Small intestine (tissue), 7 donors: Measurements from ENCODE around the gene TFF1. TPM values are rescaled to one million over a fixed set of nuclear protein-coding genes. Genes with fewer than 3 reads are reported as not detected.

Experiments used
- DNase-seq, 2 donors: peaks; one replicate each; pipeline versions ENCODE4 v3.0.0 to v3.0.0-alpha.2; 2013
- FAIRE-seq: peaks from 2 replicates; lab custom pipeline; 2012; peaks lifted over from hg19 to GRCh38; lab: Jason Lieb, UNC
- H3K27ac ChIP-seq, 3 donors: one replicate each; pipeline ENCODE4 v1.5.1; 2013; ENCODE audit warnings: low read length in 2 of 3, mild to moderate bottlenecking in 2 of 3, control low read depth in 1 of 3, inconsistent platforms in 1 of 3, low read depth in 1 of 3, moderate library complexity in 1 of 3
- H3K27me3 ChIP-seq, 3 donors: one replicate each; pipeline ENCODE4 v1.6.1; 2013; ENCODE audit warnings: low read length in 3 of 3, inconsistent platforms in 1 of 3; ENCODE audit not compliant: control insufficient read depth in 3 of 3, insufficient read depth in 3 of 3
- H3K36me3 ChIP-seq, 3 donors: one replicate each; pipeline ENCODE4 v1.6.1; 2013; ENCODE audit warnings: low read length in 3 of 3, inconsistent platforms in 1 of 3, low read depth in 1 of 3, mild to moderate bottlenecking in 1 of 3, moderate library complexity in 1 of 3; ENCODE audit not compliant: control insufficient read depth in 3 of 3, insufficient read depth in 2 of 3
- H3K4me1 ChIP-seq, 3 donors: one replicate each; pipeline ENCODE4 v1.6.1; 2013; ENCODE audit warnings: low read length in 2 of 3, inconsistent platforms in 1 of 3, low read depth in 1 of 3, mild to moderate bottlenecking in 1 of 3, moderate library complexity in 1 of 3; ENCODE audit not compliant: control insufficient read depth in 3 of 3, insufficient read depth in 2 of 3
- H3K4me3 ChIP-seq, 3 donors: one replicate each; pipeline ENCODE4 v1.5.1; 2013; ENCODE audit warnings: low read length in 3 of 3, control low read depth in 1 of 3, inconsistent platforms in 1 of 3, low read depth in 1 of 3, mild to moderate bottlenecking in 1 of 3, moderate library complexity in 1 of 3
- H3K9me3 ChIP-seq, 2 donors: one replicate each; pipeline ENCODE4 v1.6.1; 2013; ENCODE audit warnings: low read depth in 1 of 2, low read length in 1 of 2; ENCODE audit not compliant: control insufficient read depth in 2 of 2, insufficient read depth in 1 of 2
- WGBS, 3 donors: extraction: QIAGEN DNeasy Blood & Tissue Kit; methylation state at CpG; one replicate each; pipeline ENCODE4 v1.1.7; 2013; 5-methylcytosine and 5-hydroxymethylcytosine counted together
- polyA plus RNA-seq, 4 donors: library from polyadenylated mRNA; stranded (reverse) in 3 of 4; unstranded in 1 of 4; fragments of 200-250 nt in 3 of 4; fragments of 120-200 nt in 1 of 4; gene quantifications; one replicate each; pipeline versions ENCODE4 v1.2.1 to v1.2.3, GENCODE V29; 2013
- donor health status: healthy with polysubstance abuse.
- donor health status: control.
- donor health status: control.
- donor health status: Bipolar disorder and iron deficiency.
- donor health status: healthy.

The TFF1 gene
- polyA plus RNA-seq, 4 donors = 14.5 to 187 (median 137) TPM

DNA sequence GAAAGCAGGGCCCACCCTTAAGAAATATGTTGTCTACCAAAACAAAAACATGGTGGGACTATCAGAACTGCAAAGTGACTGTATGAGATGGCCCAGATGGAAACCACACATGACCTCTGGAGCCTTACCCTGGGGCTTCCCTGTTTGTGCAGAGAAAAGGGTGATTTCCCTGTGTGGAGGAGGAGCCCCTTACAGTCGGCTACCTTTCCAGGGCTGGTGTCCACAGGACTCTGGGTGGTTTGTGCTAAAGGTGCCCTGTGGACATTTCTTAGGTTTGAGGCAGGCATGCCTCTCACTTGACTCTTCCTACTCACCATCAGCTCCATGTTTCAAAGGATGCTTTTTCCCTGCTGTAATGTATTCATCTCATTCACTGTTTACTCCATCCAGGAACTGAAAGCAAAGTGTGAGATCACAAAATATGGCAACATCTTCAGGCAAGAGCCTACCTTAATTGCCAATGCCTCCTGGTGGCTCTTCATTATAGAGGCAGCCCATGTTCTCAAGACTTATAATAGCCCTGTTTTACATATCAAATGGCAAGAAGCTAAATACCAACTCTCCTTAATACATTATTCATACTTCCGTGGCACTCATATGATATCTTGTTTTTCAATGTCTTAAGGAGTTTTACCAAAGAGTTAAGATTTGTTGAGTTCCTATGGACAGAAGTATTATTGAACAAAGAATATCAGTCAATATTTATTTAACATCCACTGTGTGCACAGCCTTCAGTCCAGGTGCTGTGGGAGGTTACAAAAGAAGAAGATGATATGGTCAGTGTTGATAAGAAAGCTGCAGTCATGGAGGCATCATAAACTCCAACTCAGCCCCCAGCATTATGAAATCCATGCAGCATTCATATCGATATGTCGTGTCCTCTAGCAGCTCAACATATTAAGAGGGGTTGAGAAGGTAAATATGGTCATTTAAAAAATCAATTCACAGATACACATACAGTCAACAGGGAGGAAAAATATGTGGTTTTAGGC lies 35.7 kb downstream of the TFF1 start:
- H3K27me3 ChIP-seq = no peaks in the 10 kb centered on the region
- no peaks in the 10 kb centered on the region for H3K36me3 ChIP-seq
- peak; percentile 32 to 66 for DNase-seq
- peaks cover 0 to 41% (median 0%) of the 10 kb centered on the region in 3 donors for H3K4me1 ChIP-seq
- peak overlapping the region in 1 of 3 donors; percentile 92 for H3K27ac ChIP-seq
- 83 to 90% (median 83%) methylated on average over 4 of the region's 4 CpGs for WGBS, 3 donors
- H3K4me3 ChIP-seq = no peak overlapping the region
- H3K9me3 ChIP-seq = peaks cover 0 to 6% of the 10 kb centered on the region in 2 donors
- no peak for FAIRE-seq

DNA sequence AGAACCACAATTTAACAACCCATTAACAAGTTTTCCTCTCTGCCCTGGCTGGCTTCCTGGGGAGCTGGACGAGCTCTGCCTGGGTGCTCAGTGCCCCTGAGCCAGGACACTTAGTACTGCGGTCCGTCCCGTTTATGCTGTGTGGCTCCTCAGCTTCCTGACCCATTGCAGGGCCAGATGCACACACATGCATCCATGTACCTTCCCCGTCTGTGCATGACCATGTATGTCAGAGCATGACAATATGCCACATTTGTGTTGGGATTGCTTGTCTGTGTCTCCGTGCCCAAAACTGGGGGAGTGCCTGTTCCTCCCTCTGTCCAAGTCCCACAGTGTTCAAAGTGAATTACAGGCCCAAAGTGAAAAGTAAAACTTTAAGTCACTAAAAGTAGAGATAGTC lies 41.4 kb downstream of the TFF1 start:
- WGBS, 3 donors = 84 to 88% (median 86%) methylated on average over 6 of the region's 6 CpGs
- no peak for DNase-seq

DNA sequence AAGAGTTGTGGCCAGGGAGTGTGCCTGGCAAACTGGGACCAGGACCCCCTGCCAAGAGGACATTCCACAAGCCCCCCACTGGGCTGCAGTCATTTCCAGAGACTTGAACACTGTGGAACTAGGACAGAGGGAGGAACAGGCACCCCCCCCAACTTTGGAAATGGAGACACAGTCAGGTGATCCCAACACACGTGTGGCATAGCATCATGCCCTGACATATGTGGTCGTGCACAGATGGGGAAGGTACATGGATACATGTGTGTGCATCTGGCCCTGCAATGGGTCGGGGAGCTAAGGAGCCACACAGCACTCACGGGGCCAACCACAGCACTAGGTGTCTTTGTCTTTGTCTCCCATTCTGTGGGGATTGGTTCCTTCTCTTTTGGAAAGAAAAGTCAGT lies 44.5 kb downstream of the TFF1 start:
- DNase-seq (no peak), FAIRE-seq (no peak)
- no peak overlapping the region for H3K4me3 ChIP-seq
- H3K27ac ChIP-seq = no peak overlapping the region
- peaks cover 0 to 40% (median 0%) of the 10 kb centered on the region in 3 donors for H3K4me1 ChIP-seq
- WGBS, 3 donors = 87 to 94% (median 92%) methylated on average over 4 of the region's 4 CpGs
- H3K36me3 ChIP-seq = no peaks in the 10 kb centered on the region
- H3K9me3 ChIP-seq = peaks cover 0 to 8% of the 10 kb centered on the region in 2 donors
- no peaks in the 10 kb centered on the region for H3K27me3 ChIP-seq

More for the DNA sequence above, 41.4 kb downstream of the TFF1 start:
- FAIRE-seq = no peak
- peaks cover 0 to 13% of the 10 kb centered on the region in 2 donors for H3K9me3 ChIP-seq
- no peaks in the 10 kb centered on the region for H3K36me3 ChIP-seq
- H3K4me1 ChIP-seq = peaks cover 0 to 25% (median 0%) of the 10 kb centered on the region in 3 donors
- no peak overlapping the region for H3K27ac ChIP-seq
- no peak overlapping the region for H3K4me3 ChIP-seq
- H3K27me3 ChIP-seq = no peaks in the 10 kb centered on the region

DNA sequence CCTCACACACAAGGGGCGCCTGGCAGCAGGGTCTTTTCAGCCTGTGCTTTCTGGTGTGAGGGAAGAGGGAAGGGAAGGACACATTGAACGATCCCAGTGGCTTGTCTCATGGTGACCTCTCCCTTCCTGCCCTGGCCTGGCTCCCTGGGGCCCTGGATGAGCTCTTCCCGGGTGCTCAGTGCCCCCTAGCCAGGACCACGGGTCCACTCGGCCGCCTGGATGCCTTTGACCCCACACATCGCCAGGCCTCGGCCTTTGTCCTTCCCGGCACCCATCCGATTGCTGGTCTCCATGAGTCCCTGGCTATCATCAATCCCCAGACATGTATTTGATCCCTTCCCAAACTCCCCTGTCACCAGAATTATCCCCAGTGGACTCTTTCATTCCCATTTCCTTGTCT lies 45.1 kb downstream of the TFF1 start:
- peaks cover 0 to 46% (median under 1%) of the 10 kb centered on the region in 3 donors for H3K4me1 ChIP-seq
- no peak for FAIRE-seq

DNA sequence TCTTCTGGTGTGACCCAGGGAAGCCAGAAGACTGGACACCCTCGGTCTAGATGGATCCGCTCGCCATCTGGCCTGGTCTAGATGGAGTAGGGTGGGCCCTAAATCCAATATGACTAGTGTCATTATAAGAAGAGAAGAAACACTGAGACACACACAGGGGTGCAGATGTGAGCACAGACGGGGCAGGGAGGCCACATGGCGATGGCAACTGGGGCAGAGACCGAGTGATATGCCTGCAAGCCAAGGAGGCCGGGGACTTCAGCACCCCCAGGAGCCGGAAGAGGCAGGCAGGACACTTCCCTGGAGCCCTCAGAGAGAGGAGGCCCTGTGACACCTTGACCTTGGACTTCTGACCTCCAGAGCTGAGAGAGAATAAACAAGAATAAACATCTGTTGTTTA lies 45.5 kb downstream of the TFF1 start:
- WGBS, 3 donors = 89 to 96% (median 96%) methylated on average over 8 of the region's 8 CpGs
- Histone ChIP-seq H3K4me1 (peaks cover 0 to 49% (median 2%) of the 10 kb centered on the region in 3 donors), H3K27ac (peak overlapping the region in 1 of 3 donors; percentile 72), H3K36me3 (no peaks in the 10 kb centered on the region), H3K4me3 (no peak overlapping the region), H3K27me3 (no peaks in the 10 kb centered on the region), H3K9me3 (peaks cover 0 to 8% of the 10 kb centered on the region in 2 donors)
- FAIRE-seq (no peak), DNase-seq (no peak)

More for the DNA sequence above, 45.1 kb downstream of the TFF1 start:
- 86 to 94% (median 89%) methylated on average over 9 to 10 of the region's 10 CpGs for WGBS, 3 donors
- Histone ChIP-seq H3K4me3 (no peak overlapping the region), H3K27me3 (no peaks in the 10 kb centered on the region), H3K9me3 (peaks cover 0 to 8% of the 10 kb centered on the region in 2 donors), H3K27ac (peak overlapping the region in 1 of 3 donors; percentile 72), H3K36me3 (no peaks in the 10 kb centered on the region)
- no peak for DNase-seq

DNA sequence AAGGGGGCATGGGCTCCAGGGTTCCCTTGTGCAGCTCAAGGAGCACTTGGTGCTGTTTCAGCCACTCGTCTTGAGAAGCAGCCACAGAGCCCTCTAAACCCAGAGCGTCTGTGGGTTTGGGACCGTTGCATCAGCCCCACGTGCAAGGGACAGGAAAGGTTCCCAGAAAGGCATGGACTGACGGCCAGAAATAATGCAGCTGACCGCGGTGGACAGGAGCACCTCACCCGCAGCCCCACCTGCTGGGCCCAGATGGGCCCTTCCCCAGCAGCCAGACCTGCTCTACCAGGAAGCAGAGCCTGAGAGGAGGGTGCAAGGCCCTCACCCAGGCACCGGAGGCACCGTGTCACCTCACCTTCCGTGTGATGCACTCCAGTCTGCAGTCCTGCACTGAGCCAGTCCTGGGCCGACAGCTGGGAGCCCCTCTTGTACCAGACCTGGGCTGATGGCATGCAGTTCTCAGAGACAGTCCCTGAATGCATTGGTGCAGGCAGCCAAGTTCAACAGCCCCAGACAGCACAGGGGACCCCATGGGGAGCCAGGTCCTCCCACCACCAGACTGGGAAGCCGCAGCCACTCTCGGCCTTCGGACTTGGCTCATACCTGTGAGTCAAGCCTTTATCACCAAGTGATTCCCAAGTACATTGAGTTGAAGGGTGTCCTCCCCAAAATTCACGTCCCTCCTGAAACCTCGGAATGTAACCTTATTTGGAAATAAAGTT lies 46.3 kb downstream of the TFF1 start:
- DNase-seq = peak; percentile 39 to 58
- no peaks in the 10 kb centered on the region for H3K27me3 ChIP-seq
- H3K4me3 ChIP-seq = peak overlapping the region in 1 of 3 donors; percentile 8
- peak overlapping the region in 1 of 3 donors; percentile 72 for H3K27ac ChIP-seq
- H3K4me1 ChIP-seq = peaks cover 2 to 57% (median 4%) of the 10 kb centered on the region in 3 donors
- 53 to 67% (median 55%) methylated on average over 17 of the region's 17 CpGs for WGBS, 3 donors
- peaks cover 0 to 3% of the 10 kb centered on the region in 2 donors for H3K9me3 ChIP-seq
- no peak for FAIRE-seq
- H3K36me3 ChIP-seq = no peaks in the 10 kb centered on the region

DNA sequence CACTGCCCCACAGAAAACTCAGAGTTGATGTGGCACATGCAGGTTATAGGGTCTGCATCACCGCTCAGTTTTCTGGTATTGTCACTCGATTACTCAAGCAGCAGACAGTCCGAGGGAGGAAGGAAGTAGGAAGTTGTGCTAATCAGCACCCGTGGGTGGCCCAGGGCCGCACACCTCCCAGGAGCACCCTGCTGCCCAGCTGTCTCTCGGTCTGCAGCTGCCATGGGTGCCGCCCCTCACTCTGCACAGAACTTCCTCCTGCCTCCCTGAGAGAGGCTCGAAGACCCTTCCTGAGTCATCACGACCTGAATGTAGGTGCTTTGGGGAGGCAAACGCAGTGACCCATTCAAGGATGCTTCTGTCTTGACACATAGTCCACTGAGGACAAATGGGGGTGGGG lies 47.0 kb downstream of the TFF1 start:
- no peaks in the 10 kb centered on the region for H3K36me3 ChIP-seq
- DNase-seq = peak in 1 of 2 donors; percentile 53
- WGBS, 3 donors = 33 to 39% (median 39%) methylated on average over 10 of the region's 10 CpGs
- no peak for FAIRE-seq
- peaks cover 2 to 63% (median 5%) of the 10 kb centered on the region in 3 donors for H3K4me1 ChIP-seq
- H3K9me3 ChIP-seq = no peaks in the 10 kb centered on the region
- H3K27me3 ChIP-seq = no peaks in the 10 kb centered on the region
- peak overlapping the region in 1 of 3 donors; percentile 72 for H3K27ac ChIP-seq
- peak overlapping the region in 1 of 3 donors; percentile 8 for H3K4me3 ChIP-seq
